GM19240 (cell line): ENCODE data around the gene RDH12.

Source experiments
- DNase-seq: peaks from one replicate; pipeline ENCODE4 v3.0.0; 2011; ENCODE audit warnings: low spot score; ENCODE audit not compliant: insufficient read length

The RDH12 gene

GRCh38 chr14:67746927-67747326, 45.2 kb downstream of the RDH12 start:
- peak; percentile 19 for DNase-seq

DNA sequence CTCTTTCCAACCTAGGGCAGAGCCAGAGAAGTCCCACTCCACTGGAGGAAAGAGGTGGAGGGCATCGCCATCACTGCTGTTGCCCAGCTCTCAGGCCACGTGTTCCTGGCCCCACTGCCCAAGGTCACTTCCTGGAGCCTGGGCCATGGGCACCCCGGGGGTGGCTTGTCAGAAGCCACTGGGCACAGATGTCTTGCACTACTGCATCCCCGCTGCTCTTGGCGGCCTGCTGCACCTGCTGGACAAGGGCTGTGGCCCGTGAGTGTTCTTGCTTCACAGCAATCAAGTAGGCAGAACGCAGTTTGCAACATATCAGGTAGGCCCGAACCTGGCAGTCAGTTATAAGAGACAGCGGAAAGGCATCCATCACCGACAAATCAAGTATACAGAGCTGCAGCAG, 46.6 kb downstream of the RDH12 start:
- no peak for DNase-seq

- DNase-seq, result no peak
Observed at GRCh38 chr14:67749341-67750084, 47.8 kb downstream of the RDH12 start.

GRCh38 chr14:67756496-67756895, 54.8 kb downstream of the RDH12 start:
- DNase-seq, result no peak

DNA sequence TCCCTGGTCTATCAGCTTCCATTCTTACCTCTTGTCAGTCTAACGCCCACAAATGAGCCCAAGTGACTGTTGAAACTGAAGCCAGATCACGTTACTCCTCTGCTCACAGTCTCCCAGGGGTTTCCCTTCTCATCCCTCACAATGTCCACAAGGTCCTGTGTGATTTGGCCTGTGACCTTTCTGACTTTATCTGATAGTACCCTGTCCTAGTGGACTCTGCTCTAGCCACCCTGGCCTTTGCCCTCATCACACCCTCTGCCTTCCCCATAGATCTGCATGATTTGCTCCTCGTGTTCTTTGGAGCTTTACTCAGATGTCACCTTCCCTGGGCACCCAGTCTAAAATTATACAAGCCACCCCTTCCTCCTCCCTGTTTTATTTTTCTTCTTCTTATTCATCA, 55.5 kb downstream of the RDH12 start:
- no peak for DNase-seq

DNA sequence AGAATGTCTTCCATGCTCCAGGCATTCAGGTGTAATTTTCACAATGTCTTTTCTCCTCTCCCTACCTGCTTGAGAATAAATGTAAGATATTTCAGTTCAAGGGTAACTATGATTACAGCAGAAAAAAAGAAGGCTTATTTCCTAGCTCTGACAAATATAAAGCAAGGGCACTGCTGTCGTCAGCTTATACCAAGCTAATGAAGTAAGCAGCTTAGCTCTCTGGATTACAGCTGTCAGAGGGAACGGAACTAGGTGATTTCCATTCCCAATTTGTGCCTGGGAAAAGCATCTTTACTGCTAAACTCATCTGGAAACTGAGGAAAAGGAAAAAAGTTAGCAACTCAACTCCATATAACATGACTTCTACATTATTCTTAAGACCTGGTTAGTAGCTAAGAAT, 58.2 kb downstream of the RDH12 start:
- no peak for DNase-seq

DNA sequence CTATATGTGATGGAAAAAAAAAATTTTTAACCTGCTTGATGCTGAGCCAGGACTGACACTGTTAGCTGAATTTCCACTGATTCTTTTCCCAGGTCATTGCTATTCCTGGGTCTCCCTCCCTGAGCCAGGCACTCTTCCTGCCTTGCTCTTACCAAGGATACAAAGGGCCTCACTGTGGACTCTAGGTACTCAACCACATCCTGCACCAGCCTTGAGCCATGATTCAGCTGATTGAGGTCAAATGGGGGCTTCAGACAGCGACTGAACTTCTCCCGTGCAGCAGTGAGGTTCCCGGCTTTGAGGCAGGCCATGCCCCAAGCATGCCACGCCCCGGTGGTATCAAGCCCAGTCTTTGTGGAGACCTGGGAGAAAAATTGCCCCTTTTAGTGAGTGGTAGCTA, 60.4 kb downstream of the RDH12 start:
- DNase-seq, result no peak

DNA sequence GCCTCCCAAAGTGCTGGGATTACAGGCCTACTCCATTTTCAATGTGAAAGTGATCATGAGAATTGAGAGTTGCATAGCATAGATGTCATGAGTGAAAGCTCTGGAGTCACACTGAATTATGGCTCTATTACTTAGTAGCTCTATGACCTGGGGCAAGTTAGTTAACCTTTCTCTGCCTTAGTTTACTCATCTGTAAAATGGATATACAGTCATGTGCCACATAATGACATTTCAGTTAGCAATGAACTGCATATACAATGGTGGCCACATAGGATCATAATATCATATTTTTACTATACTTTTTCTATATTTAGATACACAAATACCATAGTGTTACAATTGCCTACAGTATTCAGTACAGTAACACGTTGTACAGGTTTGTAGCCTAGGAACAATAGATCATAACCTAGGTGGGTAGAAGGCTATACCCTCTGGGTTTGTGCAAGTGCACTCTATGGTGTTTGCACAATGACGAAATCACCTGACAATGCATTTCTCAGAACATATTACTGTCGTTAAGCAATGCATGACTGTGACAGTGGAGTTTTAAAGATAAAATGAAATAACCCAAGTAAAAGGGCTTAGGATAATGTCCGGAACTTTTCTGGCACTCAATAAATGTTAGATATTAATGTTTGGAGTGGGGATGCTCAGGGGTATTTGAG, 61.6 kb downstream of the RDH12 start:
- no peak for DNase-seq

- no peak for DNase-seq
Observed at GRCh38 chr14:67764496-67764895, 62.8 kb downstream of the RDH12 start.

DNA sequence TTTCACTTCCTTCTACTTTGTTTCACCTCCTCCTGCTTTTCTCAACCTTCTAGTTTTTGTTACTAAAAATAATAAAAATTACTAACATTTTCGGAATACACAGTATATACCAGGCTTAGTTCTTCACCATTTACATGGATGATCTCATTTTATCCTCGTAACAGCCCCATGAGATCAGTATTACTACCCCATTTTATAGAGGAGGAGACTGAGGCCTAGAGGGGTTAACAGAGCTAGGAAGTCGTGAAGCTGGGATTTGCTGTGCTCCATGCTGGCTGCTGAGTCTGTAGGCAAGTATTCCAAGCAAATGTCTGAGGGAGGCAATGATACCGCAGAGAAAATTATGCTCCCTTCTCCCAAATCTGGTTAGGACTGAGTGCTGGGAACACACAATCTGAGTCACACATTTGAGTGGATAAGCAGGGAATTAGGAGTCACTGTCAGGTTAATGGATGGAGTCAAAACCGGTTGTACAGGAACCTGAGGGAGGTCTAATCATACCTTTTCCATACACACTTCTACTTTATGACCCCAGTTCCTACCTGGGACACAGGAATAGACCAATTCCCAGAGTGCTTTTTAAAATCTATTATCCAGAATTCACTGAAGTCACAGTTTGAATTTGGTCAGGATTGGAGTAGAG, 63.6 kb downstream of the RDH12 start:
- DNase-seq, result no peak

DNA sequence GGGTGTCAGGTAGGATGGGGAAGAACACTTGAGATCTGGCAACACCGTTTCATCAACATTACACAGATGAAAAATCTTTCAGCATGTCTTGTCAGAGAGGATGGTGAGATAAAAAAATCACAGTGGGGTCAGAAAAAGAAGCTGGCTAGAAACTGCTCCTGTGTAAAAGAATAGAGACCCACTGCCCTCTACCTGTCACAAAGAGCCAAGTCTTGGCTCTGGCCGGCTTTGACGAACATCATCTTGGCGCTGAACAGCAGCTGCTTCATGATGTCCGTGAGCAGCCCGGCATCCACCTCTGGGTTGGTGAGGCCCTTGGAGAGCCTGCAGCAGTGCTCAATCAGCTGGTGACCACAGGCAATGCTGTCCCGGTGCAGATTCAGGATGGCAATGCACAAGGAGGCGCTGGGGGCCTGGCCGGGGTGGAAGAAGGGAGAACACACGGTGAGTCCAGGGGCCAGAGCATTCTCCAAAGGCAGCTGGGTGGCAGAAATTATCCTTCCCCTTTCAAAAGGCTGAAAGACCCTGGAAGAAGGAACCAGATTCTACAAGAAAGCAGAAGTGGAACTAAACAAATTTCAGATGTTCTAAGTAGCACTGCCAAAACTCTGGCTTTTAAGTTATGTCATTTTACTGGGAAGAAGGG, 64.5 kb downstream of the RDH12 start:
- DNase-seq, result no peak

- DNase-seq, result no peak
Observed at GRCh38 chr14:67768219-67768618, 66.5 kb downstream of the RDH12 start.

DNA sequence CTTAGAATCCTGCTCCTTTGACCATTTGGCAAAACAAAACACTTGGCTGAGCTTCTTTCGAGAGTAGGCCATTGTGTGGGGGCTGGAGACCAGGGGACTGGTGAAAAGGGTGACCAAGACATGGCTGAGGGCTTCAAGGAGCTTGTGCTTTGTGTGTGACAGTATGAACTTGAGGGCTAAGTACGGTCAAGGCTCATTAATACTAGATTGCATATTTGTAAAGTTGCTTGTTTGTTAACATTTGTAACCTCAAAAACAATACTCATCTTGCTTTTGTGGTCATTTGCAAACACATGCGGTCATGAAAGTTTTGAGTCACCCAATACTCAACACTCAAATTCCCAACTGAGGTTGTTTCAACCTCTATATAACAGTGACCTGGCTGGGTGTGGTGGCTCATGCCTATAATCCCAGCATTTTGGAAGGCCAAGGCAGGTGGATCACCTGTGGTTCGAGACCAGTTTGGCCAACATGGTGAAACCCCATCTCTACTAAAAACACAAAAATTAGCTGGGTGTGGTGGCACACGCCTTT, 72.2 kb downstream of the RDH12 start:
- no peak for DNase-seq

DNA sequence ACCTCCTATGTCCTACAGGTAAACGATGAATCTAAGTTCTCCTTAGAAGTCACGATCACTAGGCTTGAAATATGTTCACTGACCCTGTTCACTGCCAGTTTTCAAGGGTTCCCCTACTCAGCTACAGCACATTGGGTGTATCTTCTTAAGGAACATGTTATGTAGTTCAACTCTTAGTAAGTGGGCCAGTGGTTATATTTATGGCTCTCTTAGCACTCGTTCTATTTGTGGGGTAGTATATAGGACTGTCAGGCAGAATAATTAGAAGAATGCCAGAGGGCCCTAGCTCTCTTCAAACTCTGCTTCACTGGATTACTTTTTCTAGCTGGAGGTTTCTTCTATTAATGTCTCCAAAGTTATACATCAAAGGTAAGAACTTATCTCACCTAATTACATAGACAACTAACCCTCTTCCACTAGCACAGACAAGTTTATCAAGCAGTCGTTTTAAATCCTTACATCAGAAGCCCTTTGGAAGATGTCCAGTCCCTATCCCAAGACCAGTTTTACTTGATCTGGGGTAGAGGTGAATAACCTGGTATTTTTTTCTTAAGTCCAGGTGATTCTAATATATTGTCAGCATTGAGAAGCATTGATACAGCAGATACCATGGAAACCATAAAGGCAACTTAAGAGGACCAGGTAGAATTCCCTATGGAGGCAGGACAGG, 75.1 kb downstream of the RDH12 start:
- DNase-seq, result no peak

- DNase-seq, result no peak
Observed at GRCh38 chr14:67778792-67779191, 77.1 kb downstream of the RDH12 start.

- no peak for DNase-seq
Observed at GRCh38 chr14:67782090-67782489, 80.4 kb downstream of the RDH12 start.
